SKM-1 (cell line): ENCODE results near the gene DNAJC7.
"Not testable (repeated sequence)": the region's sequence is repeated elsewhere in the genome, so short reads cannot be mapped to it uniquely, and the experiment has no call there.

Experiments
- DNase-seq: peaks from one replicate; lab custom pipeline; 2025; ENCODE audit not compliant: unreplicated experiment; lab: John Stamatoyannopoulos, UW

The DNAJC7 gene

GRCh38 chr17:41957869-41958439, 59.3 kb downstream of the DNAJC7 start:
- DNase-seq: no peak

GRCh38 chr17:41957031-41957868, 60.0 kb downstream of the DNAJC7 start:
- no peak for DNase-seq

DNA sequence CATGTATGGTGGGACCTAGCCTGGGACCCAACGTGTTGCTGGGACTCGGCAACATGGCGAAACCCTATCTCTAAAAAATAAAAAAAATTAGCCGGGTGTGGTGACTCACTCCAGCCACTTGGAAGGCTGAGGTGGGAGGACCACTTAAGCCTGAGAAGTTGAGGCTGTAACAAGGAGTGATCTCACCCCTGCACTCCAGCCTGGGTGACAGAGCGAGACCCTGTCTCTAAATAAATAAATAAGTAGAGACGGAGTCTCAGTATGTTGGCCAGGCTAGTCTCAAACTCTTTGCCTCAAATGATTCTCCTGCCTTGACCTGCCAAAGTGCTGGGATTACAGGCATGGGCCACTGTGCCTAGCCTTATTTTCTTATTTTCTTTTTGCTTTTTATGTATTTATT, 60.7 kb downstream of the DNAJC7 start:
- DNase-seq: no peak

DNA sequence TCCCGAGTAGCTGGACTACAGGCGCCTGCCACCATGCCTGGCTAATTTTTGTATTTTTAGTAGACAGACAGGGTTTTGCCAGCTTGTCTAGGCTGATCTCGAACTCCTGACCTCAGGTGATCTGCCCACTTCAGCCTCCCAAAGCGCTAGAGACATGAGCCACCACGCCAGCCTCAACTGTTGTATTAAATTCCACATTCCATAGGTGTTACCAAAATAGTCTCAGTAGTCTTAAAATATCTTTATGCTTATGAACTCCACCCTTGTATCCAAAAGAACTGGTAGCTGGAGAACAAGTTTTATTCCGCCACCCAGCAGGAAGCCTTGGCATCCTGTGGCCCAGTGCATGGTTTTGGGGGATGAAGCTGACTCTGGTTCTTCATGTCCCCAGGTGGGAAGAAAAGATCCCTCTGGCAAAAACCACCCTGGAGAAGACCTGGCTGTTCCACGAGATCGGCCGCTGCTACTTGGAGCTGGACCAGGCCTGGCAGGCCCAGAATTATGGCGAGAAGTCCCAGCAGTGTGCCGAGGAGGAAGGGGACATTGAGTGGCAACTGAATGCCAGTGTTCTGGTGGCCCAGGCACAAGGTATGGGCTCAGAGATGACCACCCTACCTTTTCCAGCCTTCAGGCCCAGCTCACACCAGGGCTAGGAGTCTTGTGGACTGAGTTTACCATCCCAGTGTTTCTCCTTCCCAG, 68.3 kb downstream of the DNAJC7 start:
- DNase-seq: no peak

DNA sequence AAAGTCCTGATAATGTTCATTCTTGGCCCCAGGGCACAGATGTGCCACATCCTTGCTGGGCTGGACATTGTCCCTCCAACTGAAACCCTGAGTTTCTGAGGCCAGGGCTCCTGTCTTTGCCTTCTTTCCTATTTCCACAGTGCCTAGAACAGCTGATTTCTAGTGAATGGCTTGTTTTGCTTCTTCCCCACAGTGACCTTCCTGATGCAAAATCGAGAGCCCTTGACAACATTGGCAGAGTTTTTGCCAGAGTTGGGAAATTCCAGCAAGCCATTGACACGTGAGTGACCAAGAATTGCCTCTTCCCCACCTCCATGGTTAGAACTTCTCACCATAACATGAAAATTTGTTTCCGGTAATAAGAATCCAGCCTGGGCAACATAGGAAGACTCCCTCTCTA, 72.3 kb downstream of the DNAJC7 start:
- no peak for DNase-seq

DNA sequence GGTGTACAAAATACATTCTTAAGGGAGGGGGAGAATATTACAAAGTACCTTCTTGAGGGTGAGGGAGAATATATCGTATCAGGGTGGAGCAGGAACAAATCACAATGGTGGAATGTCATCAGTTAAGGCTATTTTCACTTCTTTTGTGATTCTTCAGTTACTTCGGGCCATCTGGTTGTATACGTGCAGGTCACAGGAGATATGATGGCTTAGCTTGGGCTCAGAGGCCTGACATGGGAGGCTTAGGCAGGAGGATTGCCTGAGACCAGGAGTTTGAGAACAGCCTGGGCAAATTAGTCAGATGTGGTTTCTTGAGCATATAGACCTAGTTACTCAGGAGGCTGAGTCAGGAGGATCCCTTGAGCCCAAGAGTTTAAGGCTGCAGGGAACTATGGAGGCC, 73.7 kb downstream of the DNAJC7 start:
- DNase-seq: no peak

DNA sequence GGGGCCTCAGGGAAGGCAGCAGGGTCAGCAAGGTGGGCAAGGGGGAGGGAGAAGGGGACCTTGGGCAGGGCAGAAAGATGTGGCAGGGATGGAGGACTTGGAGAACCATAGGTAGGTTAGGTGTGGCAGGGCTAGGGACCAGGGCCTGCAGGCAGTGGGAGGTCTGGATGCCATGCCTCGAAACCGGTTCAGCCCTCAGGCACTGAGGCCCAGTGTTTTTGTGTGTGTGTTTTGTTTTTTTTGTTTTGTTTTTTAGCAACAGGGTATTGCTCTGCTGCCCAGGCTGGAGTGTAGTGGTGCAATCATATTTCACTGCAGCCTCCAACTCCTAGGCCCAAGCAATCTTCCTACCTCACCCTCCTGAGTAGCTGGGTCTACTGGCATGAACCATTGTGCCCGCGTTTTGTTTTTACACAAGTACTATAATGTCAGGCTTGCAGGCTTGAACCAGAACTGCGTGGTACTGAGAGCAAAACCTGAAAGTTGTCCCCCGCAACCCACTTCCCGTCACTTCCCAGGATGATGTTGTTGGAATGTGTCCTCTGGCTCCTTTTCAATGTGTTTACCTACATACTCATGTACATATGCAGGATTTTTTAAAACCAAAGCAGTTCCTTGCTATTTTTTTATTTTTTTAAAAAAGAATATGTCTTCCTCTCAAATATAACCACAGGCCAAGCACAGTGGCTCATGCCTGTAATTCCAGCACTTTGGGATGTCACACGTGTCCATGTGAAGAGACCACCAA, 74.4 kb downstream of the DNAJC7 start:
- no peak for DNase-seq

- DNase-seq: no peak
Measured at GRCh38 chr17:41941168-41941567, 76.1 kb downstream of the DNAJC7 start.

DNA sequence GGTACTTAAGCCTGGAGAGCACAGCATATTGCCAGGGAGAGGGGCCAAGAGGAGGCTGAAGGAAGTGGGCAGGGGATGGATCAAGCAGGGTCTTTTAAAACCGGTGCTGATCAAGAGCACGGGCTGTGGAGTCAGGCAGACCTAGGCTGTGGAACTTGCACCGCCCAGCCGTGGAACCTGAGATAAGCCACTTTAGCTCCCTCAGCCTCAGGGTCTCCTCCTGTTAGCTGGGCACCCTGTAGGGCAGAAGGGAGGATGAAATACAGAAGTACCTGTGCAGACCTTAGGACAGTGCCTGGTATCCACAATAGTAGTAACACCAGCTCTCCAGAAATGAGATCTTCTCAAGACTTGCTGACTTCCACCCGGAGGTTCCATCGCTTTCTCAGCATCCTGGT, 77.5 kb downstream of the DNAJC7 start:
- no peak for DNase-seq

DNA sequence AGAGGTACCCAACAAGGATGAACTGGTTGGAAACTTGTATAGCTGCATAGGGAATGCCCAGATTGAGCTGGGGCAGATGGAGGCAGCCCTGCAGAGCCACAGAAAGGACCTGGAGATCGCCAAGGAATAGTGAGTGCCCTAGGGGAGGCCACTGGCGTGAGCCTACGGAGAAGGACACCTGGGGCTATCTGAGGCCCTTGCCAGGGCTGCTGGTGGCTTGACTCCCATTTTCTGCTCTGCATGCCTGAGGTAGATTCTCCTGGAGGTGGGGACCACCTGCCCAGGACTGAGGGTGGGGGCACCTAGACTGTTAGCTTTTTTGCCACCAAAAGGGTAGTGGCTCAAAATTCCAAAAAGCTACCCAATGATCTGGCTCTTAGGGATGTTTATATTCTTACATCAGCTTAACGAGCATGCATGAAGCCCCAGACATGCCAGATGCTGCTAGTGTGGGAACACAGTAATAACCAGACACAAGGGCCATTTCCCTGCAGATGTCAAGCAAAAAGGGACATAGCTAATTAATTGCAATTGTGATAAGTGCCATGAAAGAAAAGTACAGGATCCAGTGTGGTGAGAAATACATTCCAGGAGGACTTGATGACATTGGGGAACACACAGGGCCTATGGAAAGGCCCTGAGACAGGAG, 78.1 kb downstream of the DNAJC7 start:
- DNase-seq: no peak

DNA sequence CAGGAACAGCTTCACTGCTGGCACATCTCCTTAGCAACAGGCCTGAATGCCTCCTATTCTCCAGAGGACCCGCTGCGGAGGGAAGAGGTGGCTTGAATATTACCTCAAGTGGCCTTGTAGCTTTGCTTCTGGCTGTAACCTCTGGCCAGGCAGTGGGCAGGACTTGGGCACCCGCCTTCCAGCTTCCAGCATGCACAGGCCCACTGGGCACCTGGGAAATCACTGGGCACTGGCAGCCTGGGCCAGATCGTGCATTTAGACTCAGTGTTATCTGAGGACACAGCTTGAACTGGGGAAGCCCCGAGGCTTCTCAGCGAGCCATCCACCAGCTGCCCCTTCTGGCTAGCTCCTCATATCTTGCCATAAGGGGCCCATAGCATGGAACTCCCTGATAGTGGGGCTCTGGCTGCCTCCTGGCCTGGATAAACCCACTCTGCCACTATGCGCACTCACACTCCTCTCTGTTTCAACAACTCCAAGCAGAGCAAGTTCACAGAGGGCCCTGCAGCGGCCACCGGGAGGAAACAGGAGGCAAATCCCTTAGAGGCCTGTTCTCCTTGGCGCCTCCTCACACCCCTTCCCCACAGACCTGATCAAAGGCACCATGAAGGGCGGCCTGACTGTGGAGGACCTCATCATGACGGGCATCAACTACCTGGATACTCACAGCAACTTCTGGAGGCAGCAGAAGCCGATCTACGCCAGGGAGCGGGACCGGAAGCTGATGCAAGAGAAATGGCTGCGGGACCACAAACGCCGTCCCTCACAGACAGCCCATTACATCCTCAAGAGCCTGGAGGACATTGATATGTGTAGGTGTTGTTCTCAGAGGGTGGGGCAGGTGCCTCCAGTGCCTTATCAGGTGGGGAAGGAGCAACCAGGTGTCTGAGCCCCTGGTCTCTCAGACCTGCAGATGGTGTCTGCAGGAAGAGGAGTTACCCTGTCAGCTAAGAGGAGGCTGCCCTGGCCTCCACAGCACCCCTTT, 79.0 kb downstream of the DNAJC7 start:
- no peak for DNase-seq

GRCh38 chr17:41935641-41936040, 81.6 kb downstream of the DNAJC7 start:
- DNase-seq: no peak

- peak; percentile 62 for DNase-seq
Measured at GRCh38 chr17:41932816-41933389, 84.3 kb downstream of the DNAJC7 start.

DNA sequence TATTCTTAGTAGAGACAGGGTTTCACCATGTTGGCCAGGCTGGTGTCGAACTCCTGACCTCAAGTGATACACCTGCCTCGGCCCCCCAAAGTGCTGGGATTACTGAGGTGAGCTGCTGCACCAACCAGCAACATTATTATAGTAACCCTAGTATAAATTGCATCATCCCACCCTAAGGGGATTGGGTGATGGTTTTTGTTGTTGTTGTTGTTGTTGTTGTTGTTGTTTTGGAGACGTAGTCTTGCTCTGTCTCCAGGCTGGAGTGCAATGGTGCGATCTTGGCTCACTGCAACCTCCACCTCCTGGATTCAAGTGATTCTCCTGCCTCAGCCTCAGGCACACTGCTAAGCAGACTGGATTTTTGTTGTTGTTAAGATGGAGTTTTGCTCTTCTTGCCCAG, 85.5 kb downstream of the DNAJC7 start:
- not testable (repeated sequence) for DNase-seq

- not testable (repeated sequence) for DNase-seq
Measured at GRCh38 chr17:41930833-41931156, 86.4 kb downstream of the DNAJC7 start.

DNA sequence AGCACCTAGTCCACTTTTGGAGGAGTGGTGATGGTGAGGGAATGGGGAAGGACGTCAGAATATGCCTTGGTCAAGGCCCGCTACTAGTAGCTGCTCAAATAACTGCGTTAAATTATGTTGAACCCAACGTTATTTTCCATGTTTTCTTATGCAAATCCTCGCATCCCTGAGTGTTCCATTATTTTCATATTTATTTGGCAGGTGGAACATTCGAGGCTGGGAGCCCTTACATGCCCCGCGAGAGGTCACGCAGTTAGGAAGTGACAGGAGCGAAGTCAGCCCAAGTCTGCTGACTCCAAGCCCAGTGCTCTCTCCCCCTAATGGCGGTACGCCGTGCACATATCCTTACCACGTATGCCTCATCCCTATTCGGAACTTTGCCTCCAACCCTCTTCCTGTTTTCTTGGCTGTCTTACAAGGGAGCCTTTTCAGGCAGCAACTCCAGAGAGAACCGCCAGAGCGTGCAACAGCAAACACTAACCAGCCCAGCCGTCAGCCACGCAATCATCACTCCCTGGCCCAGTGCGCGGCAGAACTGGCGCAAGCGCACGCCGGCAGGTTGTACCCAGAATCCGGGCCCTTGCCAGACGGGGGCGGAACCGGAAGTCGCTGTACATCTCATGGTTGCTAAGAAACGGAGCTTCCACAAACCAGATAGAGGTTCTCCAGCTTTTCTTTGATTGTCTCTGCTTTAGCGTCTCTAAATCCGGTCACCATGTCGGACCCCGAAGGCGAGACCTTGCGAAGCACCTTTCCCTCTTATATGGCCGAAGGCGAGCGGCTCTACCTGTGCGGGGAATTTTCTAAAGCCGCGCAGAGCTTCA, 87.0 kb downstream of the DNAJC7 start, which contains the start of gene ODAD4:
Gene ODAD4 (plus strand): TSS at position 609 of the 824 bp plus-strand sequence. CDS start 107 bp downstream, at position 716.
- peak; percentile 92 for DNase-seq

- no peak for DNase-seq
Measured at GRCh38 chr17:41928693-41929251, 88.5 kb downstream of the DNAJC7 start.
